HepG2 (cell line): ENCODE results near the gene PPP1R12B. TPM values are rescaled to one million over a fixed set of nuclear protein-coding genes. Genes with fewer than 3 reads are reported as not detected.
"Not testable (repeated sequence)": the region's sequence is repeated elsewhere in the genome, so short reads cannot be mapped to it uniquely, and the experiment has no call there.

Experiments
- ATAC-seq: fragments of 200-7000 bp; cut with Tn5 transposase; 3 replicates; pipeline ENCODE4 v1.9.1; 2020; ENCODE audit warnings: mild to moderate bottlenecking, moderate library complexity
- BruUV-seq: library from RNA; stranded (reverse); fragments of 400-500 nt; replicated peaks from 2 replicates; lab custom pipeline; 2021; lab: Mats Ljungman, UMichigan
- CTCF ChIA-PET: fragments of 300-600 bp; formaldehyde crosslinking; extraction: SDS; loops from one replicate; lab custom pipeline; 2021; ENCODE audit warnings: low total read pairs, inconsistent platforms, low intra/inter-chr PET ratio; lab: Yijun Ruan, JAX
- POLR2A ChIA-PET: fragments of 350-600 bp; sonication (Branson Sonifier 250); formaldehyde crosslinking; loops from one replicate; lab custom pipeline; 2020; ENCODE audit warnings: antibody characterized with exemption, inconsistent platforms; lab: Yijun Ruan, JAX
- DNase-seq: peaks from one replicate; pipeline ENCODE4 v3.0.0-alpha.2; 2015; ENCODE audit warnings: low spot score
- FAIRE-seq: peaks from 3 replicates; lab custom pipeline; 2011; peaks lifted over from hg19 to GRCh38; lab: Jason Lieb, UNC
- H2AFZ ChIP-seq: one replicate; pipeline ENCODE4 v1.6.1; 2011; ENCODE audit warnings: low read length, inconsistent platforms
- H3K27ac ChIP-seq: fragments of 300-600 bp; 3 replicates; pipeline ENCODE4 v1.8.0; 2011; ENCODE audit warnings: mixed run types, mild to moderate bottlenecking, mixed read lengths, low read length, inconsistent platforms; ENCODE audit not compliant: insufficient read depth; ENCODE audit errors: extremely low read length
- H3K27me3 ChIP-seq, 2 experiments: fragments of 200-600 bp in 1 of 2; 2 replicates in 1 of 2; 3 replicates in 1 of 2; pipeline versions ENCODE4 v1.6.0 to v1.8.0; 2011; ENCODE audit warnings: low read length in 2 of 2, mild to moderate bottlenecking in 2 of 2, moderate library complexity in 2 of 2, inconsistent platforms in 1 of 2; ENCODE audit not compliant: insufficient read depth in 2 of 2, control insufficient read depth in 1 of 2
- H3K36me3 ChIP-seq, 2 experiments: fragments of 200-600 bp in 1 of 2; replicated peaks in 1 of 2; 2 replicates in 1 of 2; 3 replicates in 1 of 2; pipeline versions ENCODE4 v1.5.1 to v1.8.0; 2011; ENCODE audit warnings: low read length in 2 of 2, inconsistent platforms in 1 of 2; ENCODE audit not compliant: insufficient read depth in 2 of 2, control insufficient read depth in 1 of 2
- H3K4me1 ChIP-seq: 2 replicates; pipeline ENCODE4 v1.5.1; 2012; ENCODE audit warnings: low read length, inconsistent platforms; ENCODE audit not compliant: insufficient read depth
- H3K4me2 ChIP-seq: 2 replicates; pipeline ENCODE4 v1.6.0; 2011; ENCODE audit warnings: low read depth, low read length, inconsistent platforms
- H3K4me3 ChIP-seq, 3 experiments: fragments of 200-600 bp in 1 of 3; sonication (generic), shearing (Covaris generic) in 1 of 3; replicated peaks in 1 of 3; 2 replicates each; pipeline ENCODE4 v1.5.1; 2011 to 2016; ENCODE audit warnings: low read length in 3 of 3, inconsistent platforms in 2 of 3, low read depth in 2 of 3, mild to moderate bottlenecking in 2 of 3, control low read depth in 1 of 3, mixed read lengths in 1 of 3; ENCODE audit not compliant: insufficient read depth in 1 of 3
- H3K79me2 ChIP-seq: one replicate; pipeline ENCODE4 v1.6.1; 2011; ENCODE audit warnings: low read length, inconsistent platforms; ENCODE audit not compliant: insufficient read depth
- H3K9ac ChIP-seq: 2 replicates; pipeline ENCODE4 v1.6.0; 2011; ENCODE audit warnings: mild to moderate bottlenecking, low read depth, low read length, inconsistent platforms; ENCODE audit not compliant: insufficient read depth
- H3K9me3 ChIP-seq: 2 replicates; pipeline ENCODE4 v1.5.1; 2012; ENCODE audit warnings: mild to moderate bottlenecking, low read length
- H4K20me1 ChIP-seq: 2 replicates; pipeline ENCODE4 v1.6.0; 2011; ENCODE audit warnings: inconsistent platforms, mild to moderate bottlenecking, low read length, moderate library complexity; ENCODE audit not compliant: insufficient read depth
- MNT ChIP-seq: fragments of 450-650 bp; IDR thresholded peaks from 2 replicates; pipeline ENCODE4 v1.6.1; 2016
- TMF1 ChIP-seq: sonication (generic); formaldehyde crosslinking; IDR thresholded peaks from 2 replicates; pipeline ENCODE4 v1.8.1; 2022; ENCODE audit warnings: low read depth, missing genetic modification reagents
- WGBS: methylation state at CpG from one replicate; pipeline ENCODE4 v1.1.6; 2017; ENCODE audit warnings: low lambda C conversion rate; 5-methylcytosine and 5-hydroxymethylcytosine counted together
- in situ Hi-C: cut with HindIII; loops from 2 replicates; pipeline ENCODE4 v1.10.0; 2017; ENCODE audit warnings: low pct_unique_long_range_greater_than_20kb; ENCODE audit not compliant: extremely low pct_ligation_motif_present
- intact Hi-C: fragments of 100-400 bp; cut with micrococcal nuclease; formaldehyde crosslinking; loops from one replicate; pipeline ENCODE4 v1.10.0; 2022; ENCODE audit not compliant: unreplicated experiment
- polyA plus RNA-seq, 8 experiments: library from polyadenylated mRNA; depleted of rRNA in 3 of 8; stranded (reverse) in 7 of 8; unstranded in 1 of 8; fragments of >200 nt; fragmentation: Illumina TruSeq in 4 of 8; extraction: Trizol in 4 of 8; gene quantifications; 2 replicates each; pipeline versions ENCODE4 v1.2.1 to v1.2.3, GENCODE V29; 2011 to 2016; ENCODE audit warnings: low read depth in 4 of 8, missing spikeins in 1 of 8, mixed read lengths in 1 of 8; ENCODE audit not compliant: insufficient read depth in 1 of 8
- total RNA-seq, 5 experiments: library from RNA; depleted of rRNA; stranded (reverse); fragments of >200 nt; fragmentation: Illumina TruSeq; extraction: Trizol; gene quantifications; 2 replicates each; pipeline ENCODE4 v1.2.3, GENCODE V29; 2016; ENCODE audit warnings: low read depth in 1 of 5

PPP1R12B gene
- total and polyA plus RNA-seq, 2 of the 13 experiments (the other 11 are each of a cell fraction or from before 2014, with no cell fraction given) = 12.0 to 13.6 TPM

GRCh38 chr1:202616355-202616915, 267.9 kb downstream of the PPP1R12B start:
- no peaks in the 10 kb centered on the region for H4K20me1 ChIP-seq
- DNase-seq (no peak), ATAC-seq (no peak), FAIRE-seq (no peak)
- H3K4me2 ChIP-seq = no peak overlapping the region
- H3K36me3 ChIP-seq = no peaks in the 10 kb centered on the region
- TF ChIP-seq TMF1 (no peak), MNT (0 out of 2 replicates have a peak, but pooled peaks have one; percentile 2)
- intact Hi-C loops = no loop called here
- BruUV-seq = no TSS peak
- no peaks in the 10 kb centered on the region for H3K79me2 ChIP-seq
- CTCF ChIA-PET = no interaction called here
- H3K27ac ChIP-seq = no peak overlapping the region
- no peak overlapping the region for H3K9ac ChIP-seq
- WGBS = 60% methylated on average over 13 of the region's 13 CpGs
- H3K4me3 ChIP-seq = no peak overlapping the region
- H3K9me3 ChIP-seq = no peaks in the 10 kb centered on the region
- H3K27me3 ChIP-seq = no peaks in the 10 kb centered on the region; a peak in 1 of 5 replicates
- POLR2A ChIA-PET = no interaction called here
- in situ Hi-C loops = no loop called here
- H3K4me1 ChIP-seq = peaks cover 11% of the 10 kb centered on the region
- H2AFZ ChIP-seq = no peak overlapping the region

GRCh38 chr1:202619012-202619411, 270.5 kb downstream of the PPP1R12B start:
- Histone ChIP-seq H3K4me1 (peaks cover 18% of the 10 kb centered on the region), H3K4me2 (peak overlapping the region; percentile 7; the same call in 1 of the 2 replicates)
- H3K36me3 ChIP-seq, H3K9me3 ChIP-seq, in situ Hi-C loops, H3K79me2 ChIP-seq, H3K27me3 ChIP-seq, CTCF ChIA-PET, H2AFZ ChIP-seq, H4K20me1 ChIP-seq, FAIRE-seq, POLR2A ChIA-PET, ATAC-seq, H3K4me3 ChIP-seq, intact Hi-C loops, H3K9ac ChIP-seq, BruUV-seq, H3K27ac ChIP-seq, DNase-seq: not testable (repeated sequence)
- WGBS = 45% methylated on average over 11 of the region's 11 CpGs
